Stomach (tissue), 9 donors: ENCODE results near the gene AP3B1. TPM values are rescaled to one million over a fixed set of nuclear protein-coding genes. Genes with fewer than 3 reads are reported as not detected.

Experiments used
- DNase-seq, 2 donors: peaks; one replicate each; pipeline versions ENCODE4 v3.0.0 to v3.0.0-alpha.2; 2013 to 2019
- H3K27ac ChIP-seq, 5 donors: fragments of 200-600 bp in 4 of 5; sonication (generic) in 4 of 5; one replicate each; pipeline ENCODE4 v1.5.1; 2013 to 2019; ENCODE audit warnings: mild to moderate bottlenecking in 1 of 5, moderate library complexity in 1 of 5
- H3K27me3 ChIP-seq, 3 donors: fragments of 200-600 bp; sonication (generic); one replicate each; pipeline ENCODE4 v1.5.1; 2017 to 2019; ENCODE audit warnings: mixed run types in 1 of 3
- H3K36me3 ChIP-seq, 4 donors: fragments of 200-600 bp; sonication (generic); 1 replicate in 3 of 4; 2 replicates in 1 of 4; pipeline ENCODE4 v1.5.1; 2016 to 2019
- H3K4me1 ChIP-seq, 4 donors: fragments of 200-600 bp; sonication (generic); one replicate each; pipeline ENCODE4 v1.5.1; 2016 to 2019
- H3K4me3 ChIP-seq, 4 donors: fragments of 200-600 bp; sonication (generic) in 3 of 4; one replicate each; pipeline ENCODE4 v1.5.1; 2016 to 2019; ENCODE audit warnings: mild to moderate bottlenecking in 1 of 4
- H3K9me3 ChIP-seq, 4 donors: fragments of 200-600 bp; sonication (generic); one replicate each; pipeline ENCODE4 v1.5.1; 2016 to 2019
- CTCF ChIP-seq, 7 experiments: fragments of 450-650 bp in 4 of 7; fragments of 200-600 bp in 3 of 7; sonication (generic) in 3 of 7; IDR thresholded peaks; one replicate each; pipeline ENCODE4 v1.5.1; 2016 to 2019; ENCODE audit warnings: antibody characterized with exemption in 7 of 7, control low read depth in 2 of 7, mild to moderate bottlenecking in 1 of 7
- EP300 ChIP-seq: sonication (generic); formaldehyde crosslinking; IDR thresholded peaks from one replicate; pipeline ENCODE4 v1.6.1; 2017; ENCODE audit warnings: antibody characterized with exemption
- POLR2A ChIP-seq, 4 donors: fragments of 450-650 bp; IDR thresholded peaks; one replicate each; pipeline ENCODE4 v1.6.1; 2016; ENCODE audit warnings: antibody characterized with exemption in 4 of 4, control low read depth in 2 of 4, mild to moderate bottlenecking in 1 of 4, moderate library complexity in 1 of 4
- POLR2AphosphoS5 ChIP-seq, 3 donors: sonication (generic); formaldehyde crosslinking; IDR thresholded peaks; one replicate each; pipeline ENCODE4 v1.6.1; 2016; ENCODE audit warnings: antibody characterized with exemption in 3 of 3
- WGBS, 5 donors: extraction: QIAGEN DNeasy Blood & Tissue Kit in 3 of 5; methylation state at CpG; one replicate each; pipeline versions ENCODE4 v1.1.5 to v1.1.7; 2013 to 2018; 5-methylcytosine and 5-hydroxymethylcytosine counted together
- intact Hi-C: fragments of 100-400 bp; cut with DNase I; formaldehyde crosslinking; loops from one replicate; pipeline ENCODE4 v1.15.1; 2023; ENCODE audit warnings: low total_unique reads
- polyA plus RNA-seq, 3 donors: library from polyadenylated mRNA; stranded (reverse); fragments of 200-250 nt; gene quantifications; one replicate each; pipeline ENCODE4 v1.2.3, GENCODE V29; 2013
- total RNA-seq, 5 donors: library from RNA; depleted of rRNA; stranded (reverse); fragments of >200 nt; gene quantifications; one replicate each; pipeline versions ENCODE4 v1.1.0 to v1.2.3, GENCODE V29; 2014 to 2016
- donor health status: healthy with polysubstance abuse.
- donor health status: Bipolar disorder and iron deficiency.
- donor health status: healthy.

Gene AP3B1
- total and polyA plus RNA-seq, 8 donors: 15.2 to 81.0 (median 23.5) TPM

- Histone ChIP-seq H3K9me3 (no peaks in the 10 kb centered on the region), H3K27ac (no peak overlapping the region), H3K4me1 (peaks cover 0 to 11% (median 5%) of the 10 kb centered on the region in 4 donors), H3K27me3 (no peaks in the 10 kb centered on the region), H3K36me3 (peaks cover 0 to 16% (median 7%) of the 10 kb centered on the region in 4 donors), H3K4me3 (no peak overlapping the region)
- 82 to 86% (median 83%) methylated on average over 17 of the region's 17 CpGs for WGBS, 5 donors
- DNase-seq: no peak
- intact Hi-C loops: no loop called here
- TF ChIP-seq CTCF (IDR thresholded peaks at IDR 0.05): no peak
- no peak for TF ChIP-seq POLR2AphosphoS5 (IDR thresholded peaks at IDR 0.05)
- no peak for TF ChIP-seq POLR2A (IDR thresholded peaks at IDR 0.05)
- TF ChIP-seq EP300: no peak
Observed at GRCh38 chr5:77993141-77993854, 301.2 kb downstream of the AP3B1 start.

GRCh38 chr5:77991084-77991483 lies 303.4 kb downstream of the AP3B1 start:
- no peaks in the 10 kb centered on the region for H3K9me3 ChIP-seq
- DNase-seq: no peak
- H3K27me3 ChIP-seq: no peaks in the 10 kb centered on the region
- intact Hi-C loops: no loop called here
- H3K4me3 ChIP-seq: no peak overlapping the region
- no peak overlapping the region for H3K27ac ChIP-seq
- WGBS, 5 donors: 75 to 92% (median 81%) methylated on average over 5 of the region's 5 CpGs
- H3K4me1 ChIP-seq: peaks cover 0 to 11% (median 5%) of the 10 kb centered on the region in 4 donors
- TF ChIP-seq POLR2A (IDR thresholded peaks at IDR 0.05): no peak
- no peak for TF ChIP-seq CTCF (IDR thresholded peaks at IDR 0.05)
- TF ChIP-seq POLR2AphosphoS5 (IDR thresholded peaks at IDR 0.05): no peak
- no peak for TF ChIP-seq EP300
- peaks cover 0 to 19% (median 8%) of the 10 kb centered on the region in 4 donors for H3K36me3 ChIP-seq

GRCh38 chr5:77990020-77990419 lies 304.5 kb downstream of the AP3B1 start:
- no peak overlapping the region for H3K27ac ChIP-seq
- TF ChIP-seq CTCF (IDR thresholded peaks at IDR 0.05) (no peak), POLR2AphosphoS5 (IDR thresholded peaks at IDR 0.05) (no peak), EP300 (no peak), POLR2A (IDR thresholded peaks at IDR 0.05) (no peak)
- peaks cover 0 to 19% (median 8%) of the 10 kb centered on the region in 4 donors for H3K36me3 ChIP-seq
- DNase-seq: no peak
- no peaks in the 10 kb centered on the region for H3K9me3 ChIP-seq
- H3K27me3 ChIP-seq: no peaks in the 10 kb centered on the region
- H3K4me3 ChIP-seq: no peak overlapping the region
- peaks cover 0 to 12% (median 2%) of the 10 kb centered on the region in 4 donors for H3K4me1 ChIP-seq
- WGBS, 5 donors: 91 to 97% (median 94%) methylated on average over 3 of the region's 3 CpGs
- intact Hi-C loops: no loop called here

GRCh38 chr5:77987988-77988387 lies 306.5 kb downstream of the AP3B1 start:
- TF ChIP-seq EP300 (no peak), POLR2AphosphoS5 (IDR thresholded peaks at IDR 0.05) (no peak)
- H3K4me1 ChIP-seq: peaks cover 0 to 5% (median 0%) of the 10 kb centered on the region in 4 donors

GRCh38 chr5:77987331-77987730 lies 307.2 kb downstream of the AP3B1 start:
- TF ChIP-seq POLR2AphosphoS5 (IDR thresholded peaks at IDR 0.05): no peak
- no peak for TF ChIP-seq CTCF (IDR thresholded peaks at IDR 0.05)
- no peak for TF ChIP-seq EP300
- TF ChIP-seq POLR2A (IDR thresholded peaks at IDR 0.05): no peak
- no peak for DNase-seq
- H3K4me3 ChIP-seq: no peak overlapping the region
- no peak overlapping the region for H3K27ac ChIP-seq
- WGBS, 5 donors: 39 to 55% (median 50%) methylated on average over 5 of the region's 5 CpGs
- peaks cover 0 to 7% (median 3%) of the 10 kb centered on the region in 4 donors for H3K36me3 ChIP-seq
- no peaks in the 10 kb centered on the region for H3K9me3 ChIP-seq
- H3K4me1 ChIP-seq: peaks cover 0 to 5% (median 0%) of the 10 kb centered on the region in 4 donors
- intact Hi-C loops: no loop called here
- H3K27me3 ChIP-seq: no peaks in the 10 kb centered on the region

More at GRCh38 chr5:77987988-77988387, 306.5 kb downstream of the AP3B1 start:
- Histone ChIP-seq H3K27ac (no peak overlapping the region), H3K27me3 (no peaks in the 10 kb centered on the region), H3K4me3 (no peak overlapping the region), H3K9me3 (no peaks in the 10 kb centered on the region), H3K36me3 (peaks cover 0 to 13% (median 6%) of the 10 kb centered on the region in 4 donors)
- intact Hi-C loops: no loop called here
- 87 to 92% (median 89%) methylated on average over 12 to 19 of the region's 19 CpGs for WGBS, 5 donors
- DNase-seq: no peak
